Measurements from ENCODE around the gene RANBP3.

GRCh38 chr19:5908773-5909442 is 69.0 kb downstream of the RANBP3 start:
- TF ChIP-seq CTCF (IDR thresholded peaks at IDR 0.05; ENCODE audit: low read length), result no peak
- TF ChIP-seq EZH2 (IDR thresholded peaks at IDR 0.05; ENCODE audit: borderline replicate concordance, low read length), result no peak
